NOMO-1 (cell line): ENCODE data around the gene TMEM72.

Experiments used
- DNase-seq, 2 experiments: peaks; one replicate each; lab custom pipeline; 2025; ENCODE audit not compliant: unreplicated experiment in 2 of 2; lab: John Stamatoyannopoulos, UW

TMEM72 gene

DNA sequence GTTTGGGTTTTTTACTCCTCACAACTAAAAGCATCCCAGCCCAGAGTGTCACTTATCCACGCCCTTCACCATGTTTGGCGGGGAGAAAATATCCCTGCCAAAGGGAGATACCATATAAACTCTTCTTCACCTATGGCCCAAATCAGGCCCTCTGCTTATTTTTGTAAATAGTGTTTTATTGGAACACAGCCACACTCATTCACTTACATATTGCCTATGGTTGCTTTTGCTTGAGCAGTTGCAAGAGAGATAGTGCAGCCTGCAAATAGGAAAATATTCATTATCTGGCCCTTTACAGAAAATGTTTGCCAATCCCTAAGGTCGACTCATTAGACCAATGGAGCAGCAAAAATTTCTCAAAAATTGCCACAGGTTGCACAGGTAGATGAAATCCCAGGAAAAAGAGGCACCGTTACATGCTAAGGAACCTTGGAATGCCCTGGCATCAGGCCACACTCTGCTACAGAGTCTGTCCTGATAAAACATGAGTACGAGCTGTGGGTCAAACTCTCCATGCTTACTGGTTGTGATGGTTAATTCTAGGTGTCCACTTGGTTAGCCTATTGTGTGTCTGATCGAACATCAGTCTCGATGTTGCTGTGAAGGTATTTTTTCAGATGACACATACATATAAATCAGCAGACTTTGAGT is 40.6 kb downstream of the TMEM72 start:
- DNase-seq, result no peak

DNA sequence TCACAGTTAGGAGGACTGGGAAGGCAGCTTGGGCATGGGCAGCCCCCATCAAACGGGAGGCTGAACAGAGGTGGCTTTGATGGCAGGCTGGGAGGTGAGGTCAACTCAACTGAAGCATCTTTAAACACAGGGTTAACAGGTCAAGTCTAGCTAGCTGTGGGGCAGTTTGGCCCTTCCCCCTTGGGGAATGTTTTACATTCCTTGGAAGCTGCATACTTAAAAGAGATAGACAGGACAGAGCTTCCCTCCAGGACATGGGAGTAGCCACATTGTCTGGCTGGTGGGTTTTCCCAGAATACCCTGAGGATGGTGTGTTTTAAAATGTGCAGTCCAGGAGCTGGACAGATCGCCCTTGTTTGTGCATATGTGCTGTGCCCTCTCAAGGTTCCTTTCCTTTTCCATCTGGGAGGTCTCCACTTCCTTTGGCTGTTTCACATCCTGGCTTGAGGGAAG is 41.7 kb downstream of the TMEM72 start:
- no peak for DNase-seq

DNA sequence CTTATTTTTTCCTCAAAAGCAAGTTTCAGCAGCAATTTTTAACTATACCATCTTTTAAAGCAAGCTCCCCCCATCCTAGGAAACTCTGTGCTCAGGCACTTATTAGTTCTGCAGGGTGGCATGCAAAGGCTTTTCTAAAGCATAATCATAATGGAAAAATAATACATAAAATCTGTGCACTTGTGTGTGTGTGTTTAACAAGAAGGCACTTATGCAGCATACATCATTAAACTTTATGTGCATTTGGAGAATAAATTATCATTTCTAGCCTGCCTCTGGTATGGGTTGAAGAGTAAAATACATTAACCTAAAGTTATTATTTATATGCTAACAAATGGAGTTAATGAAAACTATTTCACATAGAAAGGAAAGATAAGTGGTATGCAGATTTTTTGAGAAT is 42.9 kb downstream of the TMEM72 start:
- no peak for DNase-seq

GRCh38 chr10:44954962-44955361 is 43.8 kb downstream of the TMEM72 start:
- no peak for DNase-seq

DNA sequence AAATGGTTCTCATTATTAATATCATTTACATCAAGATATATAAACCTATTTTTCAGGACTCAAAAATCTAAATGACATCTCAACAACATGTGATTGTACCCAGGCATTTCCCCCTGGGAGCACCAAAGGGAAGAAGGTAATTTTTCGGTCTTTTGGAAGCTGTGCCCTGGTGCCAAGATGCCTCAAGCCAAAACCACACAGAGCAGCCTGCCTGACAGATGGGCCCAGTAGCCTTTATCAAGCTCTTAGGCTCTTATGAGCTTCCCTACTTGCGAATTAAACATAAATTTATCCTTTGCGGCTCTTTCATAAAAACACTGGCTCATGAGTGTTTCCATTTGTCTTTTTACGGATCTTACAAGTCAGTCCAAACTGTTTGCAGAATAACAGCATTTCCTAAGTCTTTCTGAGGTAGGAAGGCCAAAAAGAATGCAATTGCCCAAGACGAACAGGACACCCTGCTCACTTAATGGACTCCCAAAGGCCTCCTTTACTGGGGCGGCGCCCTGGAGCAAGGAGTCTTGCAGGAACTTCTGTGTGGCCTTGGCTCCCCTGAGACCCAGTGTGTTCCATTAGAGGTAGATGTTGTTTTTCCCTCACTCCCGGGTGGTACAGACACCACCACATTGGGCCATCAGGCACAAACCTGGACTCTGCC is 44.4 kb downstream of the TMEM72 start:
- DNase-seq, result no peak

- no peak for DNase-seq
Observed at GRCh38 chr10:44956226-44956625, 45.1 kb downstream of the TMEM72 start.

GRCh38 chr10:44956717-44957706 is 45.9 kb downstream of the TMEM72 start:
- DNase-seq, result no peak

- DNase-seq, result peak in 1 of 2 experiments; percentile 26
Observed at GRCh38 chr10:44958196-44958897, 47.2 kb downstream of the TMEM72 start.

- no peak for DNase-seq
Observed at GRCh38 chr10:44958898-44959246, 47.7 kb downstream of the TMEM72 start.

DNA sequence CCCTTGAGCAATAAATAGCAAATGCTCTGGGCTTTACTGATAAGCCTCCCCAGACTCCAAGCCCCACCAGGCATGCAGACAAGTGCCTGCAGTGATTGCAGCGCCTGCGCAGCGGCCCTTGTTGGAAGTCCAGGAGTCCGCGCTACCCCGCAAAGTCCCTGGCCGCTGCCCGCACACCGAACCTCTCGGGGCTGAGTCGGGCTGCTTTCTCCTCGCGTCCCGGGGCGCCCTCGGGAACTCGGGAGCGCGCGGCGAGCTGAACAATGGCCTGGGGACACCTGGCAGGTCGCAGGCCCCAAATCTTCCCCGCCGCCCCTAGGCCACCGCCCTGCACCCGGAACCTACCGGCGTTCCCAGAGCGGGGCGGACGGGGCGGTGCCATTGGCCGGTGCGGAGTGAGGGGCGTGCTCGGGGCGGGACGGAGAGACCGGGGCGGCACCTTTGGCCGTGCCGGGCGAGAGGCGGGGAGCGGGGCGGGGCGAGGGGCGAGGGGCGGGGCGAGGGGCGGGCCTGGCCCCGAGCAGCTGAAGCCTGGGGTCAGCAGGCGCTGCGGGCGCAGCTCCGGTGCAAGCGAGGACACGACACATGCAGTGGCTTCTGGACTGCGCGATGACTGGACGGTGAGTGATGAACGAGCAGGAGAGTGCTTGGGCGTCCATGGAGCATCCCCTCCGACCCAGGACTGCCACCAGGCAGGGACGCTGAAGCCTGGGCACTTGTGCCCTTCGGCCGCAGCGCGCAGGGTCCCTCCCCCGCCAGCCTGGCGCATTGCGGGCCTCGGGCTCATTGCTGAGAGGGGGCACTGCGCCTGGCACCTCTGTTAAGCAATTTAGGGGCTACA is 48.3 kb downstream of the TMEM72 start, which contains the start of gene RASSF4:
Gene RASSF4 (plus strand): TSS at position 556 of the 841 bp plus-strand sequence. CDS start 10,401 bp downstream, outside the sequence.
- DNase-seq, result peak; percentile 76 to 88

GRCh38 chr10:44960088-44960460 is 48.9 kb downstream of the TMEM72 start:
- no peak for DNase-seq

DNA sequence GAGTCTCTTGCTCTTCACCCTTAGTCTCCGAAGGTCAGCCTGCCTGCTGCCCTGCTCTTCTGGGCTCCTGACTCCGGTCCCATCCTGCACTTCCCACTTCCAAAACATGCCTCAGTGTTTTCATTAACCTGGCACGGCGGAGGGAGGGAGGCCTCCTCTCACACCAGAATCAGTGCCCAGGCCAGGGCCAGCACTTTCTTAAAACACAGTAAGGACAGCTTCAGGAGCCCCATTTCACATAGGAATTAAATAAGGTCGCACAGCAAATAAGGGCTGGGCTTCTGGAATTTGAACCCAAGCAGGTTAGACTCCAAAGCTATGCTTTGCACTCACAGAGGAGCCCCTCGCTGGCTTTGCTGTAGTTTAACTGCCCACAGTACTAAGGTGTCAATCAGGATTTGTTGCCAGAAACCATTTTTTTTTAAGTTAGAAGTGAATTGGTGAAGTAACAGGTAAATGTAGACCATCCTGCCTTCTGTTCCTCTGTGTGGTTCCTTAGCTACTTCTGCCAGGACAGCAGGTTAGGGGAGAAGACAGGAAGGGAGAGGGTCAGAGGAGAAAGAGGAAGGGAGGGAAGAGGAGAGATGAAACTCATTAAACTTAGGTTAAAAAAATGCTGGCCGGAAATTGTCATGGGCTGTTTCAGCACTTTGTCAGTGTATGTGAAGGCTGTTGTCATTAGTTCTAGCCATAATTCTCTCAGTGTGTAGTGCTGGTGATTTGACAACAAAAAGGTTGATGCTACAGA is 49.5 kb downstream of the TMEM72 start:
- peak; percentile 41 to 44 for DNase-seq

DNA sequence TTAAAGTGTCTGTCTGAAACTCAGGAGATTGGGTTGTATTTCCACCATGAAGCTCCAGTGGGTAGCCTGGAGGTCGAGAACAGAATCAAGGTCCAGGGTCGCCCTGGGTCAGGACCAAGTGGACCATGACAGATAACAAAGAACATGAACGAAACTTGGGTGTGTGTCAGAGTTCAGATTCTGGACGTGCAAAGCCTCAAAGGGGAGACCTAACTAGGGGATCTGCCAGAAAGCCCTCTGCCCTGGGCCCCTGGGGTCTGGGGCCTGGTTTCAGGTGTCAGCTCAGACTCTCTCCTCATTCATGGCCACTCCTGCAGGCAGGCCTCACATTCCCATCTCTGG is 50.1 kb downstream of the TMEM72 start:
- no peak for DNase-seq

- no peak for DNase-seq
Observed at GRCh38 chr10:44961931-44962750, 51.0 kb downstream of the TMEM72 start.

DNA sequence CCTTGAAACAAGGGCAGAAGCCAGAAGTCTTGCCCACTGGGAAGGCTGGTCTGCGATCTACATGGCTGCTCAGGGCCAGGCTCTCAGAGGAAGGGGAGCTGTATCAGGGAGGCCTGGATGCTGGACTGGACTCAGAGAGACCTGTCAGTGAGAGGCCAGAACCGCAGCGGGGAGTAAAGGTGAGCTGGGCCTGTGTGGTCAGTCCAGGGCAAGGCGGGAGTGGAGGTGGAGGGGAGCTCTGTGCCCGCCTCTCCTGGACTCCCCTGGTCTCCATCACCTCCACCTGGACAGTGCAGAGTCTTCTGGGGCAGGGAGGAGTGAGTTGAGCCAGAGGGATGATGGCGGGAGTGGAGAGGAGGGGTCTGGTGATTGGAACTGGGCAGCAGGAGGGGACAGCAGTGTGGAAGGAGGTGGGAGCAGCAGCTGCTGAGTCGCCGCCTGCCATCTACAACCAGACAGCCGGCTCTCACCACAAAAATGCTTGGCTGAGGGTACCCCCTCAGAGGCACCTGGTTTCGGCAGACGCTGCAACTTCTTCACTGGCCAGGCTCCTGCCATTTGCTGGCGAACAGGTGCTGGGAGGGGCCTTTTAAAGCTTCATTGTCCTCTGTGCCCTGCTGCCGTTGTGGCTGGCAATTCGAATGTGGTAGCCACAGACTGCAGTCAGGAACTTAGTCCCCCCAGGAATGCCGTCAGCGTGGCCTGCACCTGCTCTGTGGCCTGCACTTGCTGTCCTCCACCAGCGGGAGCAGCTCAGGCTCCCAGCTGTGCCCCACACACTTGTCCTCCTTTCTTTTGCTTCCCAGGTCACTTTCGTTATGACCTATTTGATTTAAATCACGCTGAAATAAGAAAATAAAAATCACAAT is 52.0 kb downstream of the TMEM72 start:
- DNase-seq, result peak in 1 of 2 experiments; percentile 22

GRCh38 chr10:44963772-44964633 is 52.9 kb downstream of the TMEM72 start:
- no peak for DNase-seq
